Fibroblast of lung (primary cell): ENCODE measurements around the gene WDR93. TPM values are rescaled to one million over a fixed set of nuclear protein-coding genes. Genes with fewer than 3 reads are reported as not detected.

Experiments
- DNase-seq, 2 donors: peaks; one replicate each; pipeline versions ENCODE4 v3.0.0 to v3.0.0-alpha.2; 2010; ENCODE audit warnings: low read depth in 2 of 2
- H2AFZ ChIP-seq: 2 replicates; pipeline ENCODE4 v1.5.1; 2012; ENCODE audit warnings: low read length, control low read depth, inconsistent platforms
- H3K27ac ChIP-seq: 2 replicates; pipeline ENCODE4 v1.5.1; 2011; ENCODE audit warnings: low read length, control low read depth; ENCODE audit not compliant: insufficient read depth
- H3K27me3 ChIP-seq: 2 replicates; pipeline ENCODE4 v1.5.1; 2011; ENCODE audit warnings: mild to moderate bottlenecking, low read length; ENCODE audit not compliant: control insufficient read depth, insufficient read depth
- H3K36me3 ChIP-seq: 2 replicates; pipeline ENCODE4 v1.5.1; 2011; ENCODE audit warnings: low read length; ENCODE audit not compliant: control insufficient read depth, insufficient read depth
- H3K4me1 ChIP-seq: 2 replicates; pipeline ENCODE4 v1.5.1; 2011; ENCODE audit warnings: low read length; ENCODE audit not compliant: control insufficient read depth, insufficient read depth; ENCODE audit errors: extremely low read depth
- H3K4me2 ChIP-seq: 2 replicates; pipeline ENCODE4 v1.5.1; 2011; ENCODE audit warnings: low read length, control low read depth; ENCODE audit not compliant: insufficient read depth; ENCODE audit errors: extremely low read depth
- H3K4me3 ChIP-seq, 4 experiments: fragments of 200-600 bp in 1 of 4; sonication (generic) in 1 of 4; replicated peaks in 1 of 4; 2 replicates each; pipeline ENCODE4 v1.5.1; 2011 to 2016; ENCODE audit warnings: low read length in 4 of 4, low read depth in 3 of 4, mild to moderate bottlenecking in 3 of 4, control low read depth in 2 of 4, inconsistent platforms in 1 of 4, mixed read lengths in 1 of 4; ENCODE audit not compliant: insufficient read depth in 1 of 4; ENCODE audit errors: control extremely low read depth in 1 of 4
- H3K79me2 ChIP-seq: 2 replicates; pipeline ENCODE4 v1.5.1; 2012; ENCODE audit warnings: mild to moderate bottlenecking, low read length, inconsistent platforms; ENCODE audit not compliant: control insufficient read depth, insufficient read depth
- H3K9ac ChIP-seq: 2 replicates; pipeline ENCODE4 v1.5.1; 2011; ENCODE audit warnings: mild to moderate bottlenecking, low read length, control low read depth; ENCODE audit not compliant: insufficient read depth
- H3K9me3 ChIP-seq: 2 replicates; pipeline ENCODE4 v1.5.1; 2012; ENCODE audit warnings: low read depth, low read length; ENCODE audit not compliant: control insufficient read depth, insufficient read depth
- H4K20me1 ChIP-seq: 2 replicates; pipeline ENCODE4 v1.5.1; 2011; ENCODE audit warnings: low read length; ENCODE audit not compliant: control insufficient read depth, insufficient read depth; ENCODE audit errors: extremely low read depth
- EZH2 ChIP-seq: IDR thresholded peaks from 2 replicates; pipeline ENCODE4 v1.5.1; 2012; ENCODE audit warnings: low read length, control low read depth, mild to moderate bottlenecking; ENCODE audit errors: missing control alignments
- polyA plus RNA-seq, 2 donors: library from polyadenylated mRNA; depleted of rRNA in 1 of 2; stranded (reverse) in 1 of 2; unstranded in 1 of 2; fragments of >200 nt; gene quantifications; 2 replicates each; pipeline ENCODE4 v1.2.1, GENCODE V29; 2011 to 2012; ENCODE audit warnings: missing spikeins in 1 of 2
- total RNA-seq: library from RNA; depleted of rRNA; stranded (reverse); fragments of >200 nt; gene quantifications from 2 replicates; pipeline ENCODE4 v1.2.1, GENCODE V29; 2014
- TF ChIP-seq, protein P1 (sequence below), 2 donors: IDR thresholded peaks in 1 of 2; conservative IDR thresholded peaks in 1 of 2; 1 replicate in 1 of 2; 2 replicates in 1 of 2; pipeline ENCODE4 v1.5.1; 2011 to 2012; ENCODE audit warnings: low read length in 2 of 2, control low read depth in 1 of 2, inconsistent platforms in 1 of 2, low read depth in 1 of 2, mild to moderate bottlenecking in 1 of 2

The WDR93 gene
- total and polyA plus RNA-seq, 2 donors (not counting 1 experiment from before 2014, with no cell fraction given), result 0.14 to 0.17 TPM

DNA sequence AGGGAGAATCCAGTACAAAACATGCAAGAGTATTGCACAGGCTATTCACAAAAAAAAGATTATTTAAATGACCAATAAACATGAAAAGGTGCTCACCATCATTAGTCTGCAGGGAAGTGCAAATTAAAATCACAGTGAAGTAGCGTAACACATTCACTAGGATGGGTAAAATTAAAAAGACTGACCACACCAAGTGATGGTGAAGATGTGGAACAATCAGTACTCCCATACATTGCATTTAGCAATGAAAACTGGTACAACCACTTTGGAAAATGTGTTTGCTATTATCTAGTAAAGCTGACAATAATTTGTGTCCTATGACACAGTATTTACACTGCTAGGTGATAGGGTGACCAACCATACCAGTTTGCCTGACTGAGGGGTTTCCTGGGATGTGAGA, 34.0 kb downstream of the WDR93 start:
- Histone ChIP-seq H3K79me2 (no peaks in the 10 kb centered on the region), H3K4me1 (no peaks in the 10 kb centered on the region), H3K4me3 (no peak overlapping the region), H3K9me3 (no peaks in the 10 kb centered on the region), H2AFZ (no peak overlapping the region), H3K27ac (no peak overlapping the region), H4K20me1 (no peaks in the 10 kb centered on the region), H3K36me3 (no peaks in the 10 kb centered on the region), H3K4me2 (no peak overlapping the region), H3K27me3 (peaks cover 18% of the 10 kb centered on the region), H3K9ac (no peak overlapping the region)
- TF ChIP-seq, protein P1, sequence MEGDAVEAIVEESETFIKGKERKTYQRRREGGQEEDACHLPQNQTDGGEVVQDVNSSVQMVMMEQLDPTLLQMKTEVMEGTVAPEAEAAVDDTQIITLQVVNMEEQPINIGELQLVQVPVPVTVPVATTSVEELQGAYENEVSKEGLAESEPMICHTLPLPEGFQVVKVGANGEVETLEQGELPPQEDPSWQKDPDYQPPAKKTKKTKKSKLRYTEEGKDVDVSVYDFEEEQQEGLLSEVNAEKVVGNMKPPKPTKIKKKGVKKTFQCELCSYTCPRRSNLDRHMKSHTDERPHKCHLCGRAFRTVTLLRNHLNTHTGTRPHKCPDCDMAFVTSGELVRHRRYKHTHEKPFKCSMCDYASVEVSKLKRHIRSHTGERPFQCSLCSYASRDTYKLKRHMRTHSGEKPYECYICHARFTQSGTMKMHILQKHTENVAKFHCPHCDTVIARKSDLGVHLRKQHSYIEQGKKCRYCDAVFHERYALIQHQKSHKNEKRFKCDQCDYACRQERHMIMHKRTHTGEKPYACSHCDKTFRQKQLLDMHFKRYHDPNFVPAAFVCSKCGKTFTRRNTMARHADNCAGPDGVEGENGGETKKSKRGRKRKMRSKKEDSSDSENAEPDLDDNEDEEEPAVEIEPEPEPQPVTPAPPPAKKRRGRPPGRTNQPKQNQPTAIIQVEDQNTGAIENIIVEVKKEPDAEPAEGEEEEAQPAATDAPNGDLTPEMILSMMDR (conservative IDR thresholded peaks at IDR 0.05 in 1 of 2, IDR thresholded peaks at IDR 0.05 in 1 of 2; ENCODE audit: low read depth in 1 of 2, low read length in 2 of 2), result no peak
- no peak for TF ChIP-seq EZH2
- no peak for DNase-seq

DNA sequence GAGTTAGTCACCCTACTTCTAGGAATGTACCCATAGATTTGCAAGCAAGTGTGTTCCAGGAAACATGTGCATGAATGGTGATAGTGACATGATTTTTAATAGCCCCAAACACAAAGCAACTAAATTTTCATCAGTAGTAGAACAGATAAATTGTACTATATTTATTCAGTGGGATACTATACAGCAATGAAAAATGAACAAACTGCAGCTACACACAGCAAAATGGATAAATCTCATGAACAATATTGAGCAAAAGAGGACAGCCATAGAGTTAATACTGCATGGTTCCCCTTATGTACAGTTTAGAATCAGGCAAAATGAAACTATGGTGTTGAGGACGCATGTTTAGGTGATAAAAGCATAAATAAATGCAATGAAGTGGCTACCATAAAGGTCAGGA, 34.5 kb downstream of the WDR93 start:
- no peak overlapping the region for H3K9ac ChIP-seq
- H3K9me3 ChIP-seq, result no peaks in the 10 kb centered on the region
- H3K27me3 ChIP-seq, result peaks cover 19% of the 10 kb centered on the region
- no peak overlapping the region for H2AFZ ChIP-seq
- H3K4me3 ChIP-seq, result no peak overlapping the region
- H3K27ac ChIP-seq, result no peak overlapping the region
- H4K20me1 ChIP-seq, result no peaks in the 10 kb centered on the region
- no peak overlapping the region for H3K4me2 ChIP-seq
- TF ChIP-seq, protein P1 (conservative IDR thresholded peaks at IDR 0.05 in 1 of 2, IDR thresholded peaks at IDR 0.05 in 1 of 2; ENCODE audit: low read depth in 1 of 2, low read length in 2 of 2), result no peak
- TF ChIP-seq EZH2, result no peak
- DNase-seq, result no peak
- no peaks in the 10 kb centered on the region for H3K36me3 ChIP-seq
- H3K79me2 ChIP-seq, result no peaks in the 10 kb centered on the region
- H3K4me1 ChIP-seq, result no peaks in the 10 kb centered on the region

DNA sequence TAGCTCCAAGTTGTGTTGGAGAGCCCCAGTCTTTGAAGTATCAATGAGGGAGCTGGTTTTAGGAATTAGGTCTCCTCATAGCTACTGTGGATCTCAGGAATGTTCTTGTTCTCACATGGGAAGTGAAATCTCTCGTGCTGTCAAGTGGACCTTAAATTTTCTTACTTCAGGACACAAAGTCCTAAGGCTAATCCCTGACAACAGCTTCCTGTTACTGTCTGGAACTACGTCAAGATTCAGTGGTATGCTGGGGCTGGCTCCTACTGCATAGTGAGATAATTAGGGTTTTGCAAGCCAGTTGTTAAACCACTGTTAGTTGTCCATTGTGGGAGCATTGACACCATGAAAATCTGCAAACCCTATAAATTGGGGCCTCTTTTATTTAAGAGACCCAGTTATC, 37.6 kb downstream of the WDR93 start:
- H3K79me2 ChIP-seq, result no peaks in the 10 kb centered on the region
- H2AFZ ChIP-seq, result no peak overlapping the region
- H3K4me2 ChIP-seq, result no peak overlapping the region
- H3K27ac ChIP-seq, result no peak overlapping the region
- peak; percentile 14 to 17 for DNase-seq
- H3K9me3 ChIP-seq, result no peaks in the 10 kb centered on the region
- TF ChIP-seq, protein P1 (conservative IDR thresholded peaks at IDR 0.05 in 1 of 2, IDR thresholded peaks at IDR 0.05 in 1 of 2; ENCODE audit: low read depth in 1 of 2, low read length in 2 of 2), result no peak
- no peak for TF ChIP-seq EZH2
- H3K4me3 ChIP-seq, result no peak overlapping the region
- peaks cover 19% of the 10 kb centered on the region for H3K27me3 ChIP-seq
- no peaks in the 10 kb centered on the region for H3K36me3 ChIP-seq
- no peaks in the 10 kb centered on the region for H3K4me1 ChIP-seq
- H4K20me1 ChIP-seq, result no peaks in the 10 kb centered on the region
- H3K9ac ChIP-seq, result no peak overlapping the region
